ENCODE results near the gene POLR3E. TPM values are rescaled to one million over a fixed set of nuclear protein-coding genes. Genes with fewer than 3 reads are reported as not detected.

Gene POLR3E
- total RNA-seq, 1 experiment from 2014 or later, result 103 TPM

DNA sequence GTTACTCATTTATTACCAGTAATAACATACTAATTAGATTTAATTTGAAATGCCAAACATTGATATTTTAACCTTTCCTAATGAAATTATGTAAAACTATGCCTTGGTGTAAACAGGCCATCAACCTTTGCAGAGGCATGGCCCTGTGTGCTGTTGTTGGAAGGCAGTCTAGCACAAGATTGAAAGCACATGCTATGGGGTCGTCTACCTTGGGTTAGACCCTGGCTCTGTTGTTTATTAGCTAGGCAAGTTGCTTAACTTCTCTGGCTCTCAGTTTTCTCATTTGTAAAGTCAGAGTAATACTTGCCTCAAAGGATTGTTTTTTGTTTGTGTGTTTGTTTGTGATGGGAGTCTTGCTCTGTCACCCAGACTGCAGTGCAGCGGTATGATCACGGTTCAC, 86.6 kb downstream of the POLR3E start:
- H3K4me3 Mint-ChIP-seq, result no peak overlapping the region
- no peak overlapping the region for H2BK20ac ChIP-seq (ENCODE audit: low read depth, low read length, poor library complexity, severe bottlenecking)
- no peak overlapping the region for H2AK5ac ChIP-seq (ENCODE audit: insufficient read length, low read length)
- no peak overlapping the region for H2BK12ac ChIP-seq (ENCODE audit: insufficient read length, low read depth, low read length)
- H3T11ph ChIP-seq (ENCODE audit: low read length), result no peak overlapping the region
- no peaks in the 10 kb centered on the region for H3K79me1 ChIP-seq (ENCODE audit: insufficient read depth, low read depth, low read length, poor library complexity, severe bottlenecking)
- no CpG with 5 or more reads among the region's 3 CpGs for WGBS (ENCODE audit: extremely low coverage, insufficient read length, low lambda C conversion rate)
- H3K79me2 ChIP-seq (ENCODE audit: insufficient read depth, low read length), result no peaks in the 10 kb centered on the region
- no peaks in the 10 kb centered on the region for H3K9me3 ChIP-seq (ENCODE audit: control insufficient read depth, low read depth, low read length)
- H3K4me1 ChIP-seq (ENCODE audit: insufficient read depth, low read length), result no peaks in the 10 kb centered on the region
- no peak overlapping the region for H2BK15ac ChIP-seq (ENCODE audit: low read depth, low read length)
- no peaks in the 10 kb centered on the region for H3K4me1 Mint-ChIP-seq
- H4K91ac ChIP-seq (ENCODE audit: insufficient read length, low read depth, low read length), result no peak overlapping the region
- H3K56ac ChIP-seq (ENCODE audit: insufficient read length, low read depth, low read length), result no peak overlapping the region
- no peak for DNase-seq
- no peaks in the 10 kb centered on the region for H3K36me3 Mint-ChIP-seq (ENCODE audit: insufficient read depth in 1 of 3, low read depth in 3 of 3)
- H3K14ac ChIP-seq (ENCODE audit: insufficient read depth, low read length), result no peak overlapping the region
- no peak overlapping the region for H3K23ac ChIP-seq (ENCODE audit: insufficient read length, low read depth, low read length)
- H2BK5ac ChIP-seq (ENCODE audit: insufficient read length, low read length), result no peak overlapping the region
- H4K8ac ChIP-seq (replicated peaks; ENCODE audit: insufficient read length, low read depth, low read length), result no peak overlapping the region
- H4K5ac ChIP-seq (ENCODE audit: insufficient read length, low read depth, low read length), result no peak overlapping the region
- H3K23me2 ChIP-seq (ENCODE audit: insufficient read length, low read depth, low read length, poor library complexity, severe bottlenecking), result no peaks in the 10 kb centered on the region
- no peak overlapping the region for H2AFZ ChIP-seq (ENCODE audit: low read length)
- H3K9me3 Mint-ChIP-seq, result no peaks in the 10 kb centered on the region
- H3K27me3 ChIP-seq (ENCODE audit: insufficient read depth, low read length), result no peaks in the 10 kb centered on the region
- no peak overlapping the region for H3K27ac Mint-ChIP-seq
- H3K4me2 ChIP-seq (ENCODE audit: insufficient read depth, insufficient read length, low read length), result no peak overlapping the region
- H3K27ac ChIP-seq (ENCODE audit: insufficient read length, low read depth, low read length), result no peak overlapping the region
- no peaks in the 10 kb centered on the region for H4K20me1 ChIP-seq (ENCODE audit: control insufficient read depth, insufficient read depth, insufficient read length)
- no peak overlapping the region for H3K4ac ChIP-seq (ENCODE audit: low read depth, low read length)
- TF ChIP-seq, protein P1, sequence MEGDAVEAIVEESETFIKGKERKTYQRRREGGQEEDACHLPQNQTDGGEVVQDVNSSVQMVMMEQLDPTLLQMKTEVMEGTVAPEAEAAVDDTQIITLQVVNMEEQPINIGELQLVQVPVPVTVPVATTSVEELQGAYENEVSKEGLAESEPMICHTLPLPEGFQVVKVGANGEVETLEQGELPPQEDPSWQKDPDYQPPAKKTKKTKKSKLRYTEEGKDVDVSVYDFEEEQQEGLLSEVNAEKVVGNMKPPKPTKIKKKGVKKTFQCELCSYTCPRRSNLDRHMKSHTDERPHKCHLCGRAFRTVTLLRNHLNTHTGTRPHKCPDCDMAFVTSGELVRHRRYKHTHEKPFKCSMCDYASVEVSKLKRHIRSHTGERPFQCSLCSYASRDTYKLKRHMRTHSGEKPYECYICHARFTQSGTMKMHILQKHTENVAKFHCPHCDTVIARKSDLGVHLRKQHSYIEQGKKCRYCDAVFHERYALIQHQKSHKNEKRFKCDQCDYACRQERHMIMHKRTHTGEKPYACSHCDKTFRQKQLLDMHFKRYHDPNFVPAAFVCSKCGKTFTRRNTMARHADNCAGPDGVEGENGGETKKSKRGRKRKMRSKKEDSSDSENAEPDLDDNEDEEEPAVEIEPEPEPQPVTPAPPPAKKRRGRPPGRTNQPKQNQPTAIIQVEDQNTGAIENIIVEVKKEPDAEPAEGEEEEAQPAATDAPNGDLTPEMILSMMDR (conservative IDR thresholded peaks at IDR 0.05), result no peak
- no peak overlapping the region for H2BK120ac ChIP-seq (ENCODE audit: low read depth, low read length, poor library complexity, severe bottlenecking)
- no peak overlapping the region for H3K9ac ChIP-seq (ENCODE audit: extremely low read depth, insufficient read length, low read length)
- H3K18ac ChIP-seq (ENCODE audit: insufficient read length, low read depth, low read length), result no peak overlapping the region
- H3K27me3 Mint-ChIP-seq (ENCODE audit: low read depth), result no peaks in the 10 kb centered on the region

Other genes starting within 250 kb of the POLR3E start
- gene VWA3A, start 204.9 kb upstream of the POLR3E start, total RNA-seq (2021), result not detected in 2 replicates
- gene SDR42E2, start 134.9 kb upstream of the POLR3E start, total RNA-seq (2021), result 0.09 TPM in 1 of 2 replicates, not detected in the other
- gene EEF2K, start 91.1 kb upstream of the POLR3E start, total RNA-seq (2021), result 19.6 and 20.7 TPM in 2 replicates
- gene CDR2, start 77.2 kb downstream of the POLR3E start, total RNA-seq (2021), result 33.4 and 33.8 TPM in 2 replicates
- gene NPIPB5, start 213.5 kb downstream of the POLR3E start, total RNA-seq (2021), result 193 and 231 TPM in 2 replicates